AG04449 (cell line): ENCODE data around the gene HTR1D.

Experiments used
- CTCF ChIA-PET: fragments of 350-600 bp; formaldehyde crosslinking; extraction: SDS; loops from one replicate; lab custom pipeline; 2021; ENCODE audit warnings: antibody characterized with exemption; lab: Yijun Ruan, JAX
- POLR2A ChIA-PET: fragments of 400-600, 350-600 bp; formaldehyde crosslinking; extraction: SDS; loops from one replicate; lab custom pipeline; 2020; ENCODE audit warnings: antibody characterized with exemption, inconsistent platforms; lab: Yijun Ruan, JAX
- DNase-seq: peaks from one replicate; pipeline ENCODE4 v3.0.0-alpha.2; 2010; ENCODE audit warnings: low read depth, low spot score
- H3K4me3 ChIP-seq: 2 replicates; pipeline ENCODE4 v1.5.1; 2011; ENCODE audit warnings: low read depth, mild to moderate bottlenecking, control low read depth, low read length
- CTCF ChIP-seq: IDR thresholded peaks from one replicate; pipeline ENCODE4 v1.5.1; 2011; ENCODE audit warnings: mild to moderate bottlenecking, moderate library complexity, low read length, control low read depth, inconsistent platforms; ENCODE audit not compliant: insufficient read depth; ENCODE audit errors: missing control alignments

Gene HTR1D

GRCh38 chr1:23149114-23149513 is 68.2 kb downstream of the HTR1D start:
- DNase-seq, result no peak
- POLR2A ChIA-PET, result no interaction called here
- no peak for TF ChIP-seq CTCF
- no peak overlapping the region for H3K4me3 ChIP-seq
- CTCF ChIA-PET, result no interaction called here

- H3K4me3 ChIP-seq, result no peak overlapping the region
- CTCF ChIA-PET, result interaction anchor here (1.1 to 1.3 kb wide), 3 partner anchors 14 to 49 kb away, joined by 3 to 7 read pairs (median 3); no protein-coding TSS in a partner anchor
- POLR2A ChIA-PET, result no interaction called here
- no peak for TF ChIP-seq CTCF
- DNase-seq, result no peak
These were observed 69.2 kb downstream of the HTR1D start for GRCh38 chr1:23148084-23148483.
